ENCODE data around the gene ZNF616. TPM values are rescaled to one million over a fixed set of nuclear protein-coding genes. Genes with fewer than 3 reads are reported as not detected.

The ZNF616 gene
- total and polyA plus RNA-seq, 2 experiments from 2014 or later: 13.3 to 28.3 TPM

DNA sequence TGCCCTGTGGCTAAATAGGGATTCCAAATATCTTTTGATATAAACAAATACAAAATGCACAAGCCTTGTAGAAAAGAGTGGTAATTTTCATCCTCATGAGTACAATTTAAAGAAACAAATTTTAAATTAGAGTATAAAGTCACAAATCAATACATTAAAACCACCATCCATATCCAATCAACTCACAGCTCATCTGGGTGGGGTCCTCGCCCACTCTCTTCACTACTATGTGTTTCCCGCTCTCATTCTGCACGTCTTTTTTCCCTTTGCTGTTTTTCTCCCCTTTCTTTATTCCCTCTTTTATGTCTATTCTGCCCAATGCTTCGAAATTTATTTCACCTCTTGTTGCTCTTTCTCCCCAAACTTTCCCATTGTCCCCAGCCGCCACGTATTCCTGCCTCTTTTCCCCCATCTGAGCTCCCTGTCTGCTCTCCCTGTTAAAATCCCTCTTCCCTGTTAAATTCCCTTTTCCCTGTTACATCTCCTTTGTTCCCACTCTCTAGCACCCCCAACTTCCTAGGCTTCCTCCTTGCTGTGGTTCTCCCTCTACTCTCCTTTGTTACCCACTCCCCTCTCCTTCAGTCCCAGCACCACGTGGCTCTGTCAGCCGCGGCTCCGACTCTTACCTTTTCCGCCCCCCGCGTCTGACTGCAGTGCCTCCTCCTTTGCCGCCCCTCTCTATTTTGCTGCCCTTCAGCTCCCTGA, 1.3 kb downstream of the ZNF616 start:
- H3K4me3 ChIP-seq: peak overlapping the region; percentile 88
- peaks cover 6% of the 10 kb centered on the region for H3K27me3 Mint-ChIP-seq (ENCODE audit: insufficient read depth, low read depth, poor library complexity)
- peaks cover 8% of the 10 kb centered on the region; the same call in 1 of the 2 replicates for H3K4me1 ChIP-seq (ENCODE audit: insufficient read depth)
- peaks cover 54% of the 10 kb centered on the region for H3K79me2 ChIP-seq (replicated peaks; ENCODE audit: insufficient read depth)
- peak overlapping the region; percentile 96 for H3K4me3 Mint-ChIP-seq
- peaks cover 55% of the 10 kb centered on the region for H3K36me3 Mint-ChIP-seq (ENCODE audit: low read depth)
- ATAC-seq (peak; percentile 81), DNase-seq (ENCODE audit: low spot score) (peak; percentile 92)
- TF ChIP-seq ZNF331 (CRISPR knock-in tag; IDR thresholded peaks at IDR 0.05; ENCODE audit: low read depth): no peak
- no peak for TF ChIP-seq EZH2 (IDR thresholded peaks at IDR 0.05; ENCODE audit: low read depth, unreplicated experiment)
- no peak for TF ChIP-seq NANOG (IDR thresholded peaks at IDR 0.05; ENCODE audit: borderline replicate concordance)
- TF ChIP-seq STAT1 (IDR thresholded peaks at IDR 0.05; ENCODE audit: unreplicated experiment): no peak
- no peak for TF ChIP-seq ZNF462 (CRISPR knock-in tag; IDR thresholded peaks at IDR 0.05)
- TF ChIP-seq, protein P1, sequence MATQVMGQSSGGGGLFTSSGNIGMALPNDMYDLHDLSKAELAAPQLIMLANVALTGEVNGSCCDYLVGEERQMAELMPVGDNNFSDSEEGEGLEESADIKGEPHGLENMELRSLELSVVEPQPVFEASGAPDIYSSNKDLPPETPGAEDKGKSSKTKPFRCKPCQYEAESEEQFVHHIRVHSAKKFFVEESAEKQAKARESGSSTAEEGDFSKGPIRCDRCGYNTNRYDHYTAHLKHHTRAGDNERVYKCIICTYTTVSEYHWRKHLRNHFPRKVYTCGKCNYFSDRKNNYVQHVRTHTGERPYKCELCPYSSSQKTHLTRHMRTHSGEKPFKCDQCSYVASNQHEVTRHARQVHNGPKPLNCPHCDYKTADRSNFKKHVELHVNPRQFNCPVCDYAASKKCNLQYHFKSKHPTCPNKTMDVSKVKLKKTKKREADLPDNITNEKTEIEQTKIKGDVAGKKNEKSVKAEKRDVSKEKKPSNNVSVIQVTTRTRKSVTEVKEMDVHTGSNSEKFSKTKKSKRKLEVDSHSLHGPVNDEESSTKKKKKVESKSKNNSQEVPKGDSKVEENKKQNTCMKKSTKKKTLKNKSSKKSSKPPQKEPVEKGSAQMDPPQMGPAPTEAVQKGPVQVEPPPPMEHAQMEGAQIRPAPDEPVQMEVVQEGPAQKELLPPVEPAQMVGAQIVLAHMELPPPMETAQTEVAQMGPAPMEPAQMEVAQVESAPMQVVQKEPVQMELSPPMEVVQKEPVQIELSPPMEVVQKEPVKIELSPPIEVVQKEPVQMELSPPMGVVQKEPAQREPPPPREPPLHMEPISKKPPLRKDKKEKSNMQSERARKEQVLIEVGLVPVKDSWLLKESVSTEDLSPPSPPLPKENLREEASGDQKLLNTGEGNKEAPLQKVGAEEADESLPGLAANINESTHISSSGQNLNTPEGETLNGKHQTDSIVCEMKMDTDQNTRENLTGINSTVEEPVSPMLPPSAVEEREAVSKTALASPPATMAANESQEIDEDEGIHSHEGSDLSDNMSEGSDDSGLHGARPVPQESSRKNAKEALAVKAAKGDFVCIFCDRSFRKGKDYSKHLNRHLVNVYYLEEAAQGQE (IDR thresholded peaks at IDR 0.05; ENCODE audit: unreplicated experiment): no peak
- TF ChIP-seq ETS1 (IDR thresholded peaks at IDR 0.05): no peak
- TF ChIP-seq CTCF (conservative IDR thresholded peaks at IDR 0.05; ENCODE audit: low read depth in 2 of 2): 0 out of 4 replicates have a peak, but pooled peaks of 1 of the 2 experiments have one; percentile 0
- TF ChIP-seq POLR2AphosphoS5 (IDR thresholded peaks at IDR 0.05; ENCODE audit: low read depth): peak; percentile 5
- no peak for TF ChIP-seq CREB1 (CRISPR knock-in tag; IDR thresholded peaks at IDR 0.05; ENCODE audit: low read depth)
- no peak for TF ChIP-seq JUNB (IDR thresholded peaks at IDR 0.05; ENCODE audit: unreplicated experiment)
- TF ChIP-seq EZH2phosphoT487 (IDR thresholded peaks at IDR 0.05; ENCODE audit: unreplicated experiment): no peak
- no peak for TF ChIP-seq ZNF114 (CRISPR knock-in tag; IDR thresholded peaks at IDR 0.05)
- no peaks in the 10 kb centered on the region for H3K9me2 ChIP-seq (ENCODE audit: insufficient read depth)
- peaks cover 6% of the 10 kb centered on the region; the same call in 1 of the 2 replicates for H4K20me1 ChIP-seq (replicated peaks; ENCODE audit: insufficient read depth)
- H3F3A ChIP-seq (replicated peaks; ENCODE audit: low read depth): peaks cover 6% of the 10 kb centered on the region; the same call in 1 of the 2 replicates
- peak overlapping the region; percentile 96 for H3K27ac ChIP-seq (ENCODE audit: low read depth)
- H3K4me2 ChIP-seq: peak overlapping the region; percentile 92
- peak overlapping the region; percentile 99 for H3K27ac Mint-ChIP-seq
- H3K9me3 Mint-ChIP-seq: peaks cover 39% of the 10 kb centered on the region
- H2AFZ ChIP-seq: peak overlapping the region; percentile 95
- no peaks in the 10 kb centered on the region for H3K27me3 ChIP-seq (ENCODE audit: insufficient read depth)
- H3K4me1 Mint-ChIP-seq: peaks cover 15% of the 10 kb centered on the region; the same call in 2 of the 3 replicates
- H3K36me3 ChIP-seq (ENCODE audit: insufficient read depth): no peaks in the 10 kb centered on the region
